GM21423 (cell line): ENCODE measurements around the gene RBMXL2.

Experiments
- ATAC-seq: cut with Tn5 transposase; IDR thresholded peaks from one replicate; pipeline ENCODE4 v1.9.1; 2021; ENCODE audit warnings: mild to moderate bottlenecking, moderate library complexity; ENCODE audit not compliant: unreplicated experiment

The RBMXL2 gene

GRCh38 chr11:7088921-7089320, at the start of gene RBMXL2:
Gene RBMXL2 (plus strand): TSS chr11:7088998. CDS start chr11:7089121, 123 bp downstream.
- ATAC-seq: no peak

GRCh38 chr11:7046474-7047175, 42.2 kb upstream of the RBMXL2 start:
- no peak for ATAC-seq

- ATAC-seq: no peak
These were observed 38.6 kb upstream of the RBMXL2 start for GRCh38 chr11:7050191-7050590.

GRCh38 chr11:7056828-7057513, 31.8 kb upstream of the RBMXL2 start:
- ATAC-seq: no peak

- no peak for ATAC-seq
These were observed 31.2 kb upstream of the RBMXL2 start for GRCh38 chr11:7057641-7058040.

DNA sequence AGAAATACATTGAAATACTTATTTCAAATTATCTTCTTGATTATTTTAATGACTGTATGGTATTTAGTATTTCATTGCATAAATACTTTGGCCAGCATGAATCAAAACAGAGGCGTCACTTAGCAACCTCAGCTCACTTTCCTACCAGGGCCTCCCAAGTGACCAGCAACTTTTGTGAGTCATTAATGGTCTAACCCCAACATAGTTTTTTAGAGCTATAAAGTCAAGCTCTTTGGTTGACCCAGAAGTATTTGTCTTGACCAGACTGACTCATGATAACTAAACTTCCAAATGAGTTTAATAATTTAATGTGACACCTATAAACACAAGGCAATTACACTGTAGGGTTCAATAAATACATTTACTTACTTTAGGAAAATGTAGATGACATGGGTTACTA, 27.9 kb upstream of the RBMXL2 start:
- no peak for ATAC-seq

GRCh38 chr11:7062534-7062933, 26.3 kb upstream of the RBMXL2 start:
- no peak for ATAC-seq

DNA sequence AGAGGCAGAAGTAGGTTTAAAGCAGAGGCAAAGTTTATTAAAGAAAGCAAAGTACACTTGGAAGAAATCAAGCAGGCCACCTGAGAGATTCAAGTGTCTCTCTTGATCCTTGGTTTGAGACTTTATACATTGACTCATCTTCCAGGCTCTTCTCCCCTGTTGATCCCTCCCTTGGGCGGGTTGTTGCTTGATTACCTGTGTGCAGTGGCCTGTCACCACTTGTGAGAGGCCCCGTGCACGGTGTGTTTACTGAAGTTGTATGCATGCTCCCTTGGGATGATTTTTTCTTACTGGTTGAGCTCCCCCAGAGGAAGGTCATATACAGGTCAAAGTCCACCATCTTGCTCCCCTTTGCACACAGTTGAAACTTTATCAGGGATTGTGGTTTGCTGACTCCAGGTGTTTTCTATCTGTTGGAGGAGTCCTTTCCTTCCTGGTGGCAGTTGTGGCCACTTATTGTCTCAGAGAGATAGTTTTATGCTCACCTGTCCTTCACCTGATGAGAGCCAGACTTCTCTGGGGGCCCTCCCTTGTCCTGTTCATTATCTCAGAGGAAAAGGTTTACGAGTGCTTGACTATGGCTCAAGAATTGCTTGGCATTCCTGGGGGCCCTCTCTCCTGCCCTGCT, 16.3 kb upstream of the RBMXL2 start:
- no peak for ATAC-seq

DNA sequence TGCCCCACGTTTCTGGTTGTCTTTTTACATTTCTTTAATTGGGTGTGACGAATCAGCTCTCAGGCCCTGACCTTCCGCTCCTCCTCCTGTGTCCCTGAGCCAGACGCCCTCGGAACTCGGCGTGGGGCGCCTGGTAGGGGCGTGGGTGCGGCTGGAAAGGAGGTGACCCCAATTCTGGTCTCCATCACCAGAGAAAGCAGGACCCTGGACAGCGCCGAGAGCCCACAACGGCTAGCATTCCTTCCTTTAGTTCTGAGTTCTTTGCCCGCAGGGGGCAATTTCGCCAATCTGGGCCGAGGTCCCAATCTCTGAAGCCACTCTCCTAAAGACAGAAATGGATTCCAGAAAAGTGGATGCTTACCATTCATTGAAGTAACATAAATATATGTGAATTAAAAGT, 11.7 kb upstream of the RBMXL2 start:
- no peak for ATAC-seq

DNA sequence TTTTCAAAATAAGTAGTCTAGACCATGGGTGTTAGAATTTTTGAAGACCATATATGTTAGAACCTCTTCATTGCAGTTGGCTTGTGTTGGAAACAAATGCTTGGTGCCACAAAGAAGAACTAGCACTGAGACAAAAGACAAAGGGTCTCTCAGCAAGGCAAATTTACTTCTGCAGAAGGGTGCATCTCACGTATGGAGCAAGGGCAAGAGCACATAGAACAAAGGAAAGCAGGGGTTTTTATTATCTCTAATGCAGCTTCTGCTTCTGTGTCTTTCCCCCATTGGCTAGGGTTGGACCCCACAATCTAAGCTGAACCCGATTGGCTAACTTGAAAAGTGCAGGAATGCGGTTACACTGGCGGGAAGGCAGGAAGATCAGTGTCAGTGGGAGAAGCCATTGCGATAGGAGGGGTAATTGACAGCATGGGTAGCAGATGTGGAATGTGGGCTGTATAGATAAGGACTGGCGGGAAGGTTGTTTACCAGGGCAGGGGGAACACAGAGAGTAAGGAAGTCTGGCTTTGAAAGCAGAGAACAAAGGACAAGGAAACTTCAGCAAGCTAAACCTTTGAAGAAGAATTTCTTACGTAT, 9.2 kb upstream of the RBMXL2 start:
- no peak for ATAC-seq

- ATAC-seq: no peak
These were observed 7.9 kb upstream of the RBMXL2 start for GRCh38 chr11:7080900-7081299.

GRCh38 chr11:7081441-7081840, 7.4 kb upstream of the RBMXL2 start:
- ATAC-seq: no peak

DNA sequence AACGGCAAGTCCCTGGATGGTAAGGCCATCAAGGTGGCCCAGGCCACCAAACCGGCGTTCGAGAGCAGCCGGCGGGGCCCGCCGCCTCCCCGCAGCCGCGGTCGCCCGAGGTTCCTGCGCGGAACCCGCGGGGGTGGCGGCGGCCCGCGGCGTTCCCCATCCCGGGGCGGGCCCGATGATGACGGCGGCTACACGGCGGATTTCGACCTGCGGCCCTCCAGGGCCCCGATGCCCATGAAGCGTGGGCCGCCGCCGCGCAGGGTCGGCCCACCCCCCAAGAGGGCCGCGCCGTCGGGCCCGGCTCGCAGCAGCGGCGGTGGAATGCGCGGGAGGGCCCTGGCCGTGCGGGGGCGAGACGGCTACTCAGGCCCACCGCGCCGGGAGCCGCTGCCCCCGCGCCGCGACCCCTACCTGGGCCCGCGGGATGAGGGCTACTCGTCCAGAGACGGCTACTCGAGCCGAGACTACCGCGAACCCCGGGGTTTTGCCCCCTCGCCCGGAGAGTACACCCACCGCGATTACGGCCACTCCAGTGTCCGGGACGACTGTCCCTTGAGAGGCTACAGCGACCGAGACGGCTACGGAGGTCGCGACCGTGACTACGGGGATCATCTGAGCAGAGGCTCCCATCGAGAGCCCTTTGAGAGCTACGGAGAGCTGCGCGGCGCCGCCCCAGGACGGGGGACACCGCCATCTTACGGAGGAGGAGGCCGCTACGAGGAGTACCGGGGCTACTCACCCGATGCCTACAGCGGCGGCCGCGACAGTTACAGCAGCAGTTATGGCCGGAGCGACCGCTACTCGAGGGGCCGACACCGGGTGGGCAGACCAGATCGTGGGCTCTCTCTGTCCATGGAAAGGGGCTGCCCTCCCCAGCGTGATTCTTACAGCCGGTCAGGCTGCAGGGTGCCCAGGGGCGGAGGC, 792 bp downstream of the RBMXL2 start:
- no peak for ATAC-seq

DNA sequence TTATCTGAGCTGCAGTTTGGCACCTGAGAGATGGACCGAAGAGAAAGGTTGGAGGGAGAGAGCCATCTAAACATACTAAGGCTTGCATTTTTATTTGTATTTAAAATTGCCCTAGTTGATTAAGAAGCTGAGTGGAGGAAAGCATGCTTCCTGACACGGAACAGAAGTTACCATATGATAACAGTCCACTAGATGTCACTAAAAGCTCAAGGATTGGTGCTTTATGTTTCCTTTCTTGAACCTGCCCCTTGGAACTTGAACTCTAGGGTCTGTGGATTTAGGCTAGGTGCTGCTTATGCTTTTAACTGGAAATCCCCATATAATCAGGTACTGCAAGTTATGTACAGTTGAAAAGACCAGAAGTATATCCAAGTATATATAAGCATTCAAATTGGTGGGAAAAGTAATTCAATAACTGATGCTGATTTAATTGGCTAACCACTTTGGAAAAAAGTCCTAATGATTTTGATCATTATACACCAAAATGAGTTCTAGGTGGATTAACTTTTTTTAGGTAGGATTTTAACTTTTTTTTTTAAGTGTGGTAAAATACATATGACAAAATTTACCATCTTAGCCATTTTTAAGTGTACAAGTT, 9.5 kb downstream of the RBMXL2 start:
- ATAC-seq: peak; percentile 83

GRCh38 chr11:7115780-7116179, 27.0 kb downstream of the RBMXL2 start:
- ATAC-seq: no peak

GRCh38 chr11:7116370-7116769, 27.6 kb downstream of the RBMXL2 start:
- ATAC-seq: no peak

GRCh38 chr11:7138051-7138450, 49.3 kb downstream of the RBMXL2 start:
- ATAC-seq: no peak
